Measurements from ENCODE around the gene GALNT9. TPM values are rescaled to one million over a fixed set of nuclear protein-coding genes. Genes with fewer than 3 reads are reported as not detected.
"Not testable (repeated sequence)": the region's sequence is repeated elsewhere in the genome, so short reads cannot be mapped to it uniquely, and the experiment has no call there.

The GALNT9 gene
- total and polyA plus RNA-seq, 8 donors: 0.15 to 3.1 (median 0.19) TPM; not detected in 5

DNA sequence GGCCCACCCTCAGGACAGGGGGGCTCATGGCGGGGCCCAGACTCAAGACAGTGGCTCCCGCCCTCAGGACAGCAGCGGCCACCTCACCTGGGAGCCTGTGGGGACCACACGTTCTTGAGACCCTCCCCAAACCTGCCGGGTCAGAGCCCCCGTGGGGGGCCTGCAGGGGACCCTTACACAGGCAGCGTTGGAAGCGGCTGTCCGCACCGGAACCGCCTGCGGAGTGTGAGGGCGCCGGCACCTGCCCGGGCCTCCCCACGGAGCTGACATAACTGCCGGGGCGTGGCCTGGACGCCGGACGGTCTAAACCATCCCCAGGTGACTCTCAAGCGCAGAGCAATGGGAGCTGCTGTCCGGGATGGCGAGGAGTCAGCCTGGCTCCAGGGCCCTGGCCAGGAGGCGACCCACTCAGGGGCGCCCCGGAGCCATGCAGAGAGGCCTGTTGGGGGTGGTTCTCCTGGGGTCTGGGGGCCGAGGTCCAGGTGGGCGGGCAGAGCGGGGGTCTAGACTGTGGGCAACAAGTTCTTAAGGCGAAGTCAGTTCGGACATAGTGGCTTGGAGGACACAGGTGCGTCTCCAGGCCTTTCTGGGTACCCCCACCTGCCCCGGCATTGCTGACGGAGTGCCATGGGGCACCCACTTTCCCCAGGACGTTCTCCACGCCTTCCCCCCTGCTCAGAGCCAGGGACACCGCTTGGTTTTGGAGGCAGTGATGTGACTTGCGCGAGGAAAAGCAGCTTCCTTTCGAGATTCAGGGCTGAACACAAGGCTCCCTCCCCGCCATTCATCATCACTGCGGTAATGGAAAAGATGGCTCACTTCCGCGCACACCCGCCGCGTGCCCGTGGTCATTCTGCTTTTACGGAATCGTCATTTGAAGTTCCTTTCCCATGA lies 23.2 kb downstream of the GALNT9 start:
- no peaks in the 10 kb centered on the region for H3K4me1 ChIP-seq
- H3K27me3 ChIP-seq: peaks cover 0 to 47% (median 0%) of the 10 kb centered on the region in 3 donors
- no peak for DNase-seq
- no peaks in the 10 kb centered on the region for H3K36me3 ChIP-seq
- intact Hi-C loops (cut with DNase I; ENCODE audit: low total_unique reads): no loop called here
- no peak overlapping the region for H3K27ac ChIP-seq
- H3K4me3 ChIP-seq: no peak overlapping the region
- peaks cover 7 to 26% (median 17%) of the 10 kb centered on the region in 4 donors for H3K9me3 ChIP-seq
- 78 to 85% (median 85%) methylated on average over 40 to 51 of the region's 51 CpGs for WGBS, 5 donors
- TF ChIP-seq EP300 (IDR thresholded peaks at IDR 0.05): no peak
- TF ChIP-seq POLR2AphosphoS5 (IDR thresholded peaks at IDR 0.05): no peak
- no peak for TF ChIP-seq POLR2A (IDR thresholded peaks at IDR 0.05)
- TF ChIP-seq, protein P1, sequence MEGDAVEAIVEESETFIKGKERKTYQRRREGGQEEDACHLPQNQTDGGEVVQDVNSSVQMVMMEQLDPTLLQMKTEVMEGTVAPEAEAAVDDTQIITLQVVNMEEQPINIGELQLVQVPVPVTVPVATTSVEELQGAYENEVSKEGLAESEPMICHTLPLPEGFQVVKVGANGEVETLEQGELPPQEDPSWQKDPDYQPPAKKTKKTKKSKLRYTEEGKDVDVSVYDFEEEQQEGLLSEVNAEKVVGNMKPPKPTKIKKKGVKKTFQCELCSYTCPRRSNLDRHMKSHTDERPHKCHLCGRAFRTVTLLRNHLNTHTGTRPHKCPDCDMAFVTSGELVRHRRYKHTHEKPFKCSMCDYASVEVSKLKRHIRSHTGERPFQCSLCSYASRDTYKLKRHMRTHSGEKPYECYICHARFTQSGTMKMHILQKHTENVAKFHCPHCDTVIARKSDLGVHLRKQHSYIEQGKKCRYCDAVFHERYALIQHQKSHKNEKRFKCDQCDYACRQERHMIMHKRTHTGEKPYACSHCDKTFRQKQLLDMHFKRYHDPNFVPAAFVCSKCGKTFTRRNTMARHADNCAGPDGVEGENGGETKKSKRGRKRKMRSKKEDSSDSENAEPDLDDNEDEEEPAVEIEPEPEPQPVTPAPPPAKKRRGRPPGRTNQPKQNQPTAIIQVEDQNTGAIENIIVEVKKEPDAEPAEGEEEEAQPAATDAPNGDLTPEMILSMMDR (IDR thresholded peaks at IDR 0.05): no peak

DNA sequence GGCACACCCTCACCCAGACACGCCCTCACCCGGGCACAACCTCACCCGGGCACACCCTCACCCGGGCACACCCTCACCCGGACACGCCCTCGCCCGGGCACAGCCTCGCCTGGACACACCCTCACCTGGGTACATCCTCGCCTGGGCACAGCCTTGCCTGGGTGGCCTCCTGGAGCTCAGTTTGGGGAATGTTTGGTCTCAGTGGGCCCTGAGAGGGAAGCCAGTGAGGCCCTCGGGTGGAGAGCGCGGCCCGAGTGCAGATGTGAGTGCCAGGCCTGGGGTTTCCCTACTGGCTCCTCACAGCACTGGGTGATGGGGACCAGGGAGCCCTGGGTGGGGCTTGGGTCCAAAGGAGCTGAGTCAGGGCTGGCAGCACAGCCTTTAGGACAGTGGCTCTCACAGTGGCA lies 23.8 kb downstream of the GALNT9 start:
- no peak for DNase-seq

DNA sequence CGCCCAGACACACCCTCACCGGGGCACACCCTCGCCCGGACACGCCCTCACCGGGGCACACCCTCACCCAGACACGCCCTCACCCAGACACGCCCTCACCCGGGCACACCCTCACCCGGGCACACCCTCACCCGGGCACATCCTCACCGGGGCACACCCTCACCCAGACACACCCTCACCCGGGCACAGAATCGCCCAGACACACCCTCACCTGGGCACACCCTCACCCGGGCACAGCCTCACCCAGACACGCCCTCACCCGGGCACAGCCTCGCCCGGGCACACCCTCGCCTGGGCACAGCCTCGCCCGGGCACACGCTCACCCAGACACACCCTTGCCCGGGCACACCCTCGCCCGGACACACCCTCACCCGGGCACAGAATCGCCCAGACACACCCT lies 24.5 kb downstream of the GALNT9 start:
- H3K36me3 ChIP-seq; H3K4me1 ChIP-seq; H3K27ac ChIP-seq; H3K4me3 ChIP-seq; DNase-seq; intact Hi-C loops (cut with DNase I; ENCODE audit: low total_unique reads): not testable (repeated sequence)
- Histone ChIP-seq H3K27me3 (peaks cover 0 to 49% (median 0%) of the 10 kb centered on the region in 3 donors), H3K9me3 (peaks cover 0 to 12% (median 3%) of the 10 kb centered on the region in 4 donors)
- 65 to 91% methylated on average over 8 to 9 of the region's 28 CpGs; no CpG with 5 or more reads in 3 of the 5 donors for WGBS, 5 donors

More for the DNA sequence above, 23.8 kb downstream of the GALNT9 start:
- Histone ChIP-seq H3K4me3 (no peak overlapping the region), H3K9me3 (peaks cover under 1 to 19% (median 10%) of the 10 kb centered on the region in 4 donors), H3K27ac (no peak overlapping the region), H3K27me3 (peaks cover 0 to 54% (median 0%) of the 10 kb centered on the region in 3 donors), H3K4me1 (no peaks in the 10 kb centered on the region), H3K36me3 (no peaks in the 10 kb centered on the region)
- TF ChIP-seq POLR2A (IDR thresholded peaks at IDR 0.05) (no peak), EP300 (IDR thresholded peaks at IDR 0.05) (no peak), POLR2AphosphoS5 (IDR thresholded peaks at IDR 0.05) (no peak)
- TF ChIP-seq, protein P1 (IDR thresholded peaks at IDR 0.05): no peak
- WGBS, 5 donors: 76 to 88% (median 84%) methylated on average over 13 to 14 of the region's 14 CpGs
- intact Hi-C loops (cut with DNase I; ENCODE audit: low total_unique reads): no loop called here

DNA sequence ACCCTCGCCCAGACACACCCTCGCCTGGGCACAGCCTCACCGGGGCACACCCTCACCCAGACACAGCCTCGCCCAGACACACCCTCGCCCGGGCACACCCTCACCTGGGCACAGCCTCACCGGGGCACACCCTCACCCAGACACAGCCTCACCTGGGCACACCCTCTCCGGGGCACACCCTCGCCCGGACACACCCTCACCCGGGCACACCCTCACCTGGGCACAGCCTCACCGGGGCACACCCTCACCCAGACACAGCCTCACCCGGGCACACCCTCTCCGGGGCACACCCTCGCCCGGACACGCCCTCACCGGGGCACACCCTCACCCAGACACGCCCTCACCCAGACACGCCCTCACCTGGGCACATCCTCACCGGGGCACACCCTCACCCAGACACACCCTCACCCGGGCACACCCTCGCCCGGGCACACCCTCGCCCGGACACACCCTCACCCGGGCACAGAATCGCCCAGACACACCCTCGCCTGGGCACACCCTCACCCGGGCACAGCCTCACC lies 25.5 kb downstream of the GALNT9 start:
- H3K4me1 ChIP-seq; DNase-seq; intact Hi-C loops (cut with DNase I; ENCODE audit: low total_unique reads); H3K4me3 ChIP-seq; H3K36me3 ChIP-seq; H3K27ac ChIP-seq; H3K9me3 ChIP-seq: not testable (repeated sequence)
- 64 to 100% methylated on average over 2 to 8 of the region's 30 CpGs; no CpG with 5 or more reads in 3 of the 5 donors for WGBS, 5 donors
- H3K27me3 ChIP-seq: peaks cover 0 to 49% (median 0%) of the 10 kb centered on the region in 3 donors

DNA sequence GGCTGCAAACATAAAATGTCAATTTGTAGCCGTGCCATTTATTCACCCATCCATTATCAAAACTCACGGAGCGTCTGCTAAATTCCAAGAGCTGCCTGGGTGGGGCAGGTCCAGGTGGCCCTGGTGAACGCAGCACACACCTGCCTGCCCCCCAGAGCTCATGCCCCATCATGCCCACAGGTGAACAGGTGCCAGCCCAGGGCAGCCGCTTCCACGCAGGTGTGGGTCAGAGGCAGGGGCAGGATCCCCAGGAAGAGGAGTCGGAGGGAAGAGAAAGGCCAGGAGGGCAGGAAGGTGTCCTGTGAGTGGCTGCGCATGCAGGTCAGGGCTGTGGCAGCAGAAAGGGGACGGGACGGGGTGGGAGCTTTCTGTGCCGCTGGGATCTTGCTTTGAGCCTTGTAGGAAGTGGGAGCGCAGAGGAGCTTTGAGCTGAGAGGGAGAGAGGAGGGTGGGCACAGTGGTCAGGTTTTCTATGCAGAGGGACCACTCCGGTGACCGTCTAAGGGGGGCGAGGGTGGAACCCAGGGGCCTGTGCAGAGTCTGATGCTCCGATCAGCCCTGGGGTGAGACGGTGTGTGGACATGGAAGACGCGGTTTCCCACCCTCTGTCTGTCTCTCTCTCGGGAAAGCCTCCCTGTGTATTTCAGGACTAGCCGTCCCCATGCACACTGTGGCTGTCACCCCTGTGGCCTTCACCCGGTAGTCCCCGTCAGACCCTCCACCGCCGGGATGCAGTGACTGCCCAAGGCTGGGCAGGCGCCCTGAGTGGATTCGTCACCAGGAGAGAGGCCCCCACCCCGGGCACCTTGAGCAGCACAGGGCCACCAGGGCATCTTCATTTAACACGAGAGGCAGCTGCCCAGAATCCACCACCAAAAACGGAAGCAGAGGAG lies 26.7 kb downstream of the GALNT9 start:
- Histone ChIP-seq H3K36me3 (no peaks in the 10 kb centered on the region), H3K27ac (no peak overlapping the region), H3K27me3 (peaks cover 0 to 51% (median 0%) of the 10 kb centered on the region in 3 donors), H3K9me3 (peaks cover 0 to 10% (median 0%) of the 10 kb centered on the region in 4 donors), H3K4me1 (no peaks in the 10 kb centered on the region), H3K4me3 (no peak overlapping the region)
- intact Hi-C loops (cut with DNase I; ENCODE audit: low total_unique reads): no loop called here
- DNase-seq: no peak
- TF ChIP-seq EP300 (IDR thresholded peaks at IDR 0.05) (no peak), POLR2AphosphoS5 (IDR thresholded peaks at IDR 0.05) (no peak), POLR2A (IDR thresholded peaks at IDR 0.05) (no peak)
- TF ChIP-seq, protein P1 (IDR thresholded peaks at IDR 0.05): no peak
- WGBS, 5 donors: 71 to 78% (median 73%) methylated on average over 27 to 30 of the region's 30 CpGs
